Fibroblast of villous mesenchyme (primary cell): ENCODE measurements around the gene SDC3. TPM values are rescaled to one million over a fixed set of nuclear protein-coding genes. Genes with fewer than 3 reads are reported as not detected.

Source experiments
- DNase-seq: peaks from one replicate; pipeline ENCODE4 v3.0.0-alpha.2; 2010; ENCODE audit warnings: low read depth
- H3K4me3 ChIP-seq: 2 replicates; pipeline ENCODE4 v1.5.1; 2011; ENCODE audit warnings: low read depth, mild to moderate bottlenecking, low read length
- CTCF ChIP-seq: IDR thresholded peaks from 2 replicates; pipeline ENCODE4 v1.5.1; 2012; ENCODE audit warnings: low read depth, mild to moderate bottlenecking, low read length; ENCODE audit not compliant: insufficient read depth
- total RNA-seq: library from RNA; depleted of rRNA; stranded (reverse); fragments of >200 nt; gene quantifications from 2 replicates; pipeline ENCODE4 v1.2.3, GENCODE V29; 2012

Gene SDC3
- total RNA-seq, 1 donor: 16.8 TPM

- no peak overlapping the region for H3K4me3 ChIP-seq
- TF ChIP-seq CTCF: no peak
- DNase-seq: no peak
Observed at GRCh38 chr1:30915491-30916230, 7.1 kb upstream of the SDC3 start.

- no peak for TF ChIP-seq CTCF
- no peak for DNase-seq
Observed at GRCh38 chr1:30914931-30915330, 6.4 kb upstream of the SDC3 start.

GRCh38 chr1:30914587-30914922, 6.0 kb upstream of the SDC3 start:
- no peak overlapping the region for H3K4me3 ChIP-seq
- no peak for DNase-seq
- no peak for TF ChIP-seq CTCF

More at GRCh38 chr1:30914931-30915330, 6.4 kb upstream of the SDC3 start:
- H3K4me3 ChIP-seq: no peak overlapping the region

- H3K4me3 ChIP-seq: no peak overlapping the region
- TF ChIP-seq CTCF: no peak
- DNase-seq: peak; percentile 83
Observed at GRCh38 chr1:30912913-30913652, 4.5 kb upstream of the SDC3 start.

GRCh38 chr1:30912224-30912623, 3.7 kb upstream of the SDC3 start:
- no peak for DNase-seq
- no peak overlapping the region for H3K4me3 ChIP-seq
- no peak for TF ChIP-seq CTCF

GRCh38 chr1:30911059-30911954, 2.7 kb upstream of the SDC3 start:
- peak; percentile 89 for DNase-seq
- peak; percentile 85 for TF ChIP-seq CTCF
- no peak overlapping the region for H3K4me3 ChIP-seq
